Testis (tissue), 2 donors: Measurements from ENCODE around the gene CYP4A22.

Source experiments
- POLR2A ChIP-seq: fragments of 450-650 bp; IDR thresholded peaks from one replicate; pipeline ENCODE4 v1.6.1; 2017; ENCODE audit warnings: antibody characterized with exemption, mild to moderate bottlenecking, moderate library complexity
- TF ChIP-seq, protein P1 (sequence below), 3 experiments: fragments of 450-650 bp in 2 of 3; fragments of 200-600 bp in 1 of 3; sonication (generic) in 1 of 3; IDR thresholded peaks; one replicate each; pipeline ENCODE4 v1.5.1; 2016 to 2019; ENCODE audit warnings: antibody characterized with exemption in 3 of 3, mild to moderate bottlenecking in 2 of 3, moderate library complexity in 1 of 3

- TF ChIP-seq POLR2A, result no peak
- TF ChIP-seq, protein P1, sequence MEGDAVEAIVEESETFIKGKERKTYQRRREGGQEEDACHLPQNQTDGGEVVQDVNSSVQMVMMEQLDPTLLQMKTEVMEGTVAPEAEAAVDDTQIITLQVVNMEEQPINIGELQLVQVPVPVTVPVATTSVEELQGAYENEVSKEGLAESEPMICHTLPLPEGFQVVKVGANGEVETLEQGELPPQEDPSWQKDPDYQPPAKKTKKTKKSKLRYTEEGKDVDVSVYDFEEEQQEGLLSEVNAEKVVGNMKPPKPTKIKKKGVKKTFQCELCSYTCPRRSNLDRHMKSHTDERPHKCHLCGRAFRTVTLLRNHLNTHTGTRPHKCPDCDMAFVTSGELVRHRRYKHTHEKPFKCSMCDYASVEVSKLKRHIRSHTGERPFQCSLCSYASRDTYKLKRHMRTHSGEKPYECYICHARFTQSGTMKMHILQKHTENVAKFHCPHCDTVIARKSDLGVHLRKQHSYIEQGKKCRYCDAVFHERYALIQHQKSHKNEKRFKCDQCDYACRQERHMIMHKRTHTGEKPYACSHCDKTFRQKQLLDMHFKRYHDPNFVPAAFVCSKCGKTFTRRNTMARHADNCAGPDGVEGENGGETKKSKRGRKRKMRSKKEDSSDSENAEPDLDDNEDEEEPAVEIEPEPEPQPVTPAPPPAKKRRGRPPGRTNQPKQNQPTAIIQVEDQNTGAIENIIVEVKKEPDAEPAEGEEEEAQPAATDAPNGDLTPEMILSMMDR (IDR thresholded peaks at IDR 0.05), result no peak
These were observed 43.4 kb downstream of the CYP4A22 start for GRCh38 chr1:47180603-47181094.
